ENCODE results near the gene LRRC45.

The LRRC45 gene

DNA sequence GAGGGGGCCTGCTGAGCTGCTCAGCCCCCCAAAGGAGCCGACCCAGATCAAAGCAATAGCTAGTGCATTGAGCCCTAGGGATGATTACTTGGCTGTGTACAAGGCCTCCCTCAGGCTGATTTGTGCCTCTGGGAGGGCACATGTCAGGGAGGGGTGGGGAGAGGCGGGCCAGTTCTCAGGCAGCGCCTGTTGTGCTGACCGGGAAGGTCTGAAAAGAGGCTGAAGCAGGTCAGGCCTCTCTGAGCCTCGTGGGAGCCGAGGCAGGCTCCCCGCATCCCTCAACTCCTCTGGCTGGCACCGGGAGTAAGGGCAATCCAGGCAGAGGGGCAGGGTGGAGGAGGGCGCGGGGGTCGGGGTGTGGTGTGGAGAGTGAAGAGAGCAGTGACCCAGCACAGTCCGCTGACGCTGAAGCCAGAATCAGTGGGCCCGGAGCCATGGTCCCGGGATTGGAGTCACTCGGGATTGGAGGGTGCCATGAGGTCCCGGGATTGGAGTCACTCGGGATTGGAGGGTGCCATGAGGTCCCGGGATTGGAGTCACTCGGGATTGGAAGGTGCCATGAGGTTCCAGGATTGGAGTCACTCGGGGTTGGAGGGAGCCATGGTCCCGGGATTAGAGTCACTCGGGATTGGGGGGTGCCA is 11.4 kb downstream of the LRRC45 start:
- H3K27me3 ChIP-seq = peaks cover 0 to 31% of the 10 kb centered on the region in 2 donors
- intact Hi-C loops (cut with DNase I; ENCODE audit: low total_unique reads) = loop anchor here (5.0 kb wide), 1 partner anchor 63 kb away; the partner anchor contains the start of gene FASN
- no peak for DNase-seq
- no peaks in the 10 kb centered on the region for H3K9me3 ChIP-seq
- no peak overlapping the region for H3K4me3 ChIP-seq
- H3K4me1 ChIP-seq = peaks cover 0 to 46% (median 36%) of the 10 kb centered on the region in 4 donors
- peaks cover 0 to 13% (median 8%) of the 10 kb centered on the region in 3 donors for H3K36me3 ChIP-seq
- TF ChIP-seq CTCF (IDR thresholded peaks at IDR 0.05) = no peak
- H3K27ac ChIP-seq = no peak overlapping the region

DNA sequence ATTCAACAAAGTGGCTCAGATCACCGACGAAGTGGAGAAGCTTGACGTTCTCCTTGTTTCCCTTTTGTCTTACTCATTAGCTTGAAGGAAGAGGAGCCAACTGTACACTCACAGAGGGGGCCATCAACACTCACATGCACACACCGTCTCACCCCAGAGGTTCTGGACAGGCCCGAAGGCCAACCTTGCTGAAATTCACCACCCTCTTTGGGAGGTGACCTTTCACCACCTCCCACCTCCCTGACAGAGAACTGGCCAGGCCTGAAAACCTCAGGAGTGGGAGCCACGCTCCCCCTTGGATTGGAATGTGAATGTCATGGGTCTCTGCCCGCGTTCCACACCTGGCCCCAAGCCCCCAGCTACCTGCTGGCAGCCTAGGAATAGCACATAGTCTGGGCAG is 12.4 kb downstream of the LRRC45 start:
- intact Hi-C loops (cut with DNase I; ENCODE audit: low total_unique reads) = loop anchor here (5.0 kb wide), 1 partner anchor 62 kb away; the partner anchor contains the start of gene FASN
- no peak overlapping the region for H3K4me3 ChIP-seq
- no peaks in the 10 kb centered on the region for H3K9me3 ChIP-seq
- peaks cover 0 to 36% (median 30%) of the 10 kb centered on the region in 4 donors for H3K4me1 ChIP-seq
- peaks cover 0 to 25% of the 10 kb centered on the region in 2 donors for H3K27me3 ChIP-seq
- peaks cover 0 to 13% (median 8%) of the 10 kb centered on the region in 3 donors for H3K36me3 ChIP-seq
- no peak overlapping the region for H3K27ac ChIP-seq
- no peak for DNase-seq
- no peak for TF ChIP-seq CTCF (IDR thresholded peaks at IDR 0.05)

DNA sequence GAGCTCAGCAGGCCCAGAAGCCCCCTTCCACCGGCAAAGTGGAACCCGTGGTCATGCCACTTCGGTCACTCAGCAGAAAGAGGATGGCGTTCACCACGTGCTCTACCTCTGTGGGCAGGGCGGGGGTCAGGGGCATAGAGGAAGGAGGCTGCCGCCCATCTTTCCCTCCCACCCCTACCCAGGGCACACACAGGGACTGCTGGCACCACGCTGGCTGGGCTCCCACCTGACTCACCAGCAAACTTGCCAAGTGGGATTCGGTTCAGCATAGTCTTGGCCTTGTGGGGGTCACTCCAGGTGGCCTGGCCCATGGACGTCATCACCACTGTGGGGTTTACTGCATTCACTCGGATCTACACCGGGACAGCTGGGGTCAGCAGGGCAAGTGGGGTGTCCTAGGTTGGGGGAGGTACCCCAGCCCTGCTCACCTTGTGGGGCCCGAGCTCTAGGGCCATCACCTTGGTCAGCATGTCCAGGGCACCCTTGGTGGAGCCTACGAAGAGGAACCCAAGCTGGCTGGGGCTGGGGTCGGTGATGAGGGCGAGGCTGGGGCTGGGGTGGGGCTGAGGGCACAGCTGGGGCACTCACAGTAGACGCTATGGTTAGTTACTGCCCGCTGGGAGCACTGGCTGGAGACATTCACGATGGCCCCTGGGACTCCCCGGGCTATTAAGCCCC is 13.0 kb downstream of the LRRC45 start:
- no peak for TF ChIP-seq CTCF (IDR thresholded peaks at IDR 0.05)
- Histone ChIP-seq H3K36me3 (peaks cover 0 to 13% (median 8%) of the 10 kb centered on the region in 3 donors), H3K4me1 (peaks cover 0 to 30% (median 24%) of the 10 kb centered on the region in 4 donors), H3K27ac (peak overlapping the region; percentile 96 to 99), H3K4me3 (peak overlapping the region; percentile 64 to 97), H3K9me3 (no peaks in the 10 kb centered on the region), H3K27me3 (peaks cover 0 to 21% of the 10 kb centered on the region in 2 donors)
- DNase-seq = no peak
- intact Hi-C loops (cut with DNase I; ENCODE audit: low total_unique reads) = loop anchor here (5.0 kb wide), 1 partner anchor 61 kb away; the partner anchor contains the start of gene FASN

GRCh38 chr17:82036634-82037091 is 13.6 kb downstream of the LRRC45 start:
- Histone ChIP-seq H3K27ac (peak overlapping the region; percentile 96 to 99), H3K36me3 (peaks cover 0 to 13% (median 8%) of the 10 kb centered on the region in 3 donors), H3K27me3 (peaks cover 0 to 19% of the 10 kb centered on the region in 2 donors), H3K4me1 (peaks cover 0 to 28% (median 21%) of the 10 kb centered on the region in 4 donors), H3K4me3 (peak overlapping the region; percentile 64 to 97), H3K9me3 (no peaks in the 10 kb centered on the region)
- intact Hi-C loops (cut with DNase I; ENCODE audit: low total_unique reads) = loop anchor here (5.0 kb wide), 1 partner anchor 61 kb away; the partner anchor contains the start of gene FASN
- no peak for DNase-seq
- TF ChIP-seq CTCF (IDR thresholded peaks at IDR 0.05) = no peak

GRCh38 chr17:82037092-82037888 is 14.2 kb downstream of the LRRC45 start, which contains the start of gene DCXR:
TSS of gene DCXR (minus strand) at chr17:82037697. CDS start at chr17:82037682, 15 bp downstream.
- TF ChIP-seq CTCF (IDR thresholded peaks at IDR 0.05) = peak; percentile 69 to 70
- H3K9me3 ChIP-seq = no peaks in the 10 kb centered on the region
- H3K36me3 ChIP-seq = peaks cover 0 to 13% (median 8%) of the 10 kb centered on the region in 3 donors
- DNase-seq = peak; percentile 99
- peaks cover 0 to 14% of the 10 kb centered on the region in 2 donors for H3K27me3 ChIP-seq
- peaks cover 0 to 23% (median 16%) of the 10 kb centered on the region in 4 donors for H3K4me1 ChIP-seq
- intact Hi-C loops (cut with DNase I; ENCODE audit: low total_unique reads) = loop anchor here (5.0 kb wide), 1 partner anchor 60 kb away; the partner anchor contains the start of gene FASN
- H3K27ac ChIP-seq = peak within 1 kb of the TSS; percentile 96 to 99
- H3K4me3 ChIP-seq = peak within 1 kb of the TSS; percentile 64 to 97
